H1 (cell line): ENCODE measurements around the gene VSTM2B.

Experiments
- CEBPB ChIP-seq: IDR thresholded peaks from 2 replicates; pipeline ENCODE4 v1.6.1; 2012; ENCODE audit warnings: low read depth, low read length
- JUND ChIP-seq: IDR thresholded peaks from 2 replicates; pipeline ENCODE4 v1.6.1; 2011; ENCODE audit warnings: mild to moderate bottlenecking, improper control_type of control experiment, low read length
- PHF8 ChIP-seq: fragments of 200-600 bp; sonication (generic); conservative IDR thresholded peaks from 2 replicates; pipeline ENCODE4 v1.7.1; 2012; ENCODE audit warnings: low read depth, mild to moderate bottlenecking, inconsistent platforms, low read length, moderate library complexity
- POLR2A ChIP-seq, 2 experiments: IDR thresholded peaks; 1 replicate in 1 of 2; 2 replicates in 1 of 2; pipeline ENCODE4 v1.6.1; 2011; ENCODE audit warnings: low read depth in 2 of 2, low read length in 2 of 2, mild to moderate bottlenecking in 2 of 2; ENCODE audit errors: control extremely low read depth in 1 of 2
- RXRA ChIP-seq: IDR thresholded peaks from 2 replicates; pipeline ENCODE4 v1.6.1; 2011; ENCODE audit warnings: low read depth, mild to moderate bottlenecking, low read length, moderate library complexity; ENCODE audit not compliant: insufficient read depth
- TF ChIP-seq, protein P1 (sequence below), 3 experiments: IDR thresholded peaks; 1 replicate in 2 of 3; 2 replicates in 1 of 3; pipeline versions ENCODE4 v1.5.1 to v1.6.1; 2011; ENCODE audit warnings: low read length in 3 of 3, mild to moderate bottlenecking in 3 of 3, inconsistent platforms in 2 of 3, low read depth in 1 of 3, moderate library complexity in 1 of 3; ENCODE audit not compliant: insufficient read depth in 1 of 3; ENCODE audit errors: control extremely low read depth in 1 of 3

- TF ChIP-seq, protein P1, sequence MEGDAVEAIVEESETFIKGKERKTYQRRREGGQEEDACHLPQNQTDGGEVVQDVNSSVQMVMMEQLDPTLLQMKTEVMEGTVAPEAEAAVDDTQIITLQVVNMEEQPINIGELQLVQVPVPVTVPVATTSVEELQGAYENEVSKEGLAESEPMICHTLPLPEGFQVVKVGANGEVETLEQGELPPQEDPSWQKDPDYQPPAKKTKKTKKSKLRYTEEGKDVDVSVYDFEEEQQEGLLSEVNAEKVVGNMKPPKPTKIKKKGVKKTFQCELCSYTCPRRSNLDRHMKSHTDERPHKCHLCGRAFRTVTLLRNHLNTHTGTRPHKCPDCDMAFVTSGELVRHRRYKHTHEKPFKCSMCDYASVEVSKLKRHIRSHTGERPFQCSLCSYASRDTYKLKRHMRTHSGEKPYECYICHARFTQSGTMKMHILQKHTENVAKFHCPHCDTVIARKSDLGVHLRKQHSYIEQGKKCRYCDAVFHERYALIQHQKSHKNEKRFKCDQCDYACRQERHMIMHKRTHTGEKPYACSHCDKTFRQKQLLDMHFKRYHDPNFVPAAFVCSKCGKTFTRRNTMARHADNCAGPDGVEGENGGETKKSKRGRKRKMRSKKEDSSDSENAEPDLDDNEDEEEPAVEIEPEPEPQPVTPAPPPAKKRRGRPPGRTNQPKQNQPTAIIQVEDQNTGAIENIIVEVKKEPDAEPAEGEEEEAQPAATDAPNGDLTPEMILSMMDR (IDR thresholded peaks at IDR 0.05; ENCODE audit: control extremely low read depth in 1 of 3, insufficient read depth in 1 of 3, low read depth in 1 of 3, low read length in 3 of 3), result no peak
- TF ChIP-seq JUND, result no peak
- no peak for TF ChIP-seq CEBPB
- TF ChIP-seq RXRA, result no peak
- TF ChIP-seq POLR2A (IDR thresholded peaks at IDR 0.05; ENCODE audit: control extremely low read depth in 1 of 2, low read depth in 2 of 2, low read length in 2 of 2), result no peak
- no peak for TF ChIP-seq PHF8
Measured at GRCh38 chr19:29506619-29506911, 19.2 kb upstream of the VSTM2B start.
